HepG2 (cell line): ENCODE results near the gene LRIF1. TPM values are rescaled to one million over a fixed set of nuclear protein-coding genes. Genes with fewer than 3 reads are reported as not detected.
A peak's percentile ranks its signal among the peaks of the same experiment; 100 is the strongest.

Experiments
- FIP1L1 ChIP-seq: fragments of 200-400 bp; formaldehyde crosslinking; IDR thresholded peaks from 2 replicates; pipeline ENCODE4 v1.6.1; 2018; ENCODE audit warnings: low read depth, mild to moderate bottlenecking, low read length, moderate library complexity, borderline replicate concordance; ENCODE audit not compliant: insufficient read depth
- FOSL2 ChIP-seq: sonication (generic); formaldehyde crosslinking; IDR thresholded peaks from 2 replicates; pipeline ENCODE4 v1.4.0; 2020; ENCODE audit warnings: missing genetic modification reagents
- GABPA ChIP-seq, 2 experiments: IDR thresholded peaks; 2 replicates each; pipeline ENCODE4 v1.6.1; 2011 to 2016; ENCODE audit warnings: low read depth in 2 of 2, low read length in 1 of 2, missing biosample characterization in 1 of 2, missing genetic modification characterization in 1 of 2
- HIVEP1 ChIP-seq: sonication (generic); formaldehyde crosslinking; IDR thresholded peaks from 2 replicates; pipeline ENCODE4 v1.4.0; 2020; ENCODE audit warnings: mild to moderate bottlenecking, missing genetic modification reagents
- KAT7 ChIP-seq: IDR thresholded peaks from 2 replicates; pipeline ENCODE4 v1.6.1; 2018; ENCODE audit warnings: borderline replicate concordance, missing compliant biosample characterization
- NFRKB ChIP-seq: fragments of 450-650 bp; IDR thresholded peaks from 2 replicates; pipeline ENCODE4 v1.6.1; 2017
- RNF2 ChIP-seq: fragments of 450-650 bp; conservative IDR thresholded peaks from 2 replicates; pipeline ENCODE4 v1.6.1; 2016; ENCODE audit warnings: low read depth
- TCF7L2 ChIP-seq: IDR thresholded peaks from 2 replicates; pipeline ENCODE4 v1.6.1; 2011; ENCODE audit warnings: mild to moderate bottlenecking, low read depth, low read length, moderate library complexity
- U2AF1 ChIP-seq: fragments of 200-400 bp; formaldehyde crosslinking; optimal IDR thresholded peaks from 2 replicates; pipeline ENCODE3; 2017; ENCODE audit warnings: mild to moderate bottlenecking, low read depth, low read length
- ZNF124 ChIP-seq: sonication (generic); formaldehyde crosslinking; IDR thresholded peaks from 2 replicates; pipeline ENCODE4 v1.4.0; 2020; ENCODE audit warnings: missing genetic modification reagents
- ZNF329 ChIP-seq: sonication (generic); formaldehyde crosslinking; IDR thresholded peaks from 2 replicates; pipeline ENCODE4 v1.9.0; 2021; ENCODE audit warnings: low read depth, mild to moderate bottlenecking, missing genetic modification reagents
- ZNF44 ChIP-seq: sonication (generic); formaldehyde crosslinking; IDR thresholded peaks from 2 replicates; pipeline ENCODE4 v1.5.1; 2020; ENCODE audit warnings: mild to moderate bottlenecking, missing genetic modification reagents
- ZNF556 ChIP-seq: sonication (generic); formaldehyde crosslinking; IDR thresholded peaks from 2 replicates; pipeline ENCODE4 v1.4.0; 2020; ENCODE audit warnings: mild to moderate bottlenecking, missing genetic modification reagents, borderline replicate concordance
- ZNF563 ChIP-seq: sonication (generic); formaldehyde crosslinking; IDR thresholded peaks from 2 replicates; pipeline ENCODE4 v1.8.0; 2022; ENCODE audit warnings: mild to moderate bottlenecking, moderate library complexity, missing genetic modification reagents
- ZNF737 ChIP-seq: sonication (generic); formaldehyde crosslinking; IDR thresholded peaks from 2 replicates; pipeline ENCODE4 v1.5.0; 2020; ENCODE audit warnings: missing genetic modification reagents, mild to moderate bottlenecking, borderline replicate concordance
- ZNF766 ChIP-seq: sonication (generic); formaldehyde crosslinking; IDR thresholded peaks from 2 replicates; pipeline ENCODE4 v1.5.0; 2020; ENCODE audit warnings: missing genetic modification reagents, borderline replicate concordance
- polyA plus RNA-seq, 8 experiments: library from polyadenylated mRNA; depleted of rRNA in 3 of 8; stranded (reverse) in 7 of 8; unstranded in 1 of 8; fragments of >200 nt; fragmentation: Illumina TruSeq in 4 of 8; extraction: Trizol in 4 of 8; gene quantifications; 2 replicates each; pipeline versions ENCODE4 v1.2.1 to v1.2.3, GENCODE V29; 2011 to 2016; ENCODE audit warnings: low read depth in 4 of 8, missing spikeins in 1 of 8, mixed read lengths in 1 of 8; ENCODE audit not compliant: insufficient read depth in 1 of 8
- total RNA-seq, 5 experiments: library from RNA; depleted of rRNA; stranded (reverse); fragments of >200 nt; fragmentation: Illumina TruSeq; extraction: Trizol; gene quantifications; 2 replicates each; pipeline ENCODE4 v1.2.3, GENCODE V29; 2016; ENCODE audit warnings: low read depth in 1 of 5
- TF ChIP-seq, protein P1 (sequence below): sonication (generic); formaldehyde crosslinking; IDR thresholded peaks from 2 replicates; pipeline ENCODE4 v1.4.0; 2020; ENCODE audit warnings: missing genetic modification reagents
- TF ChIP-seq, protein P2 (sequence below): sonication (generic); formaldehyde crosslinking; IDR thresholded peaks from 2 replicates; pipeline ENCODE4 v1.4.0; 2020; ENCODE audit warnings: mild to moderate bottlenecking, missing genetic modification reagents, borderline replicate concordance
- TF ChIP-seq, protein P3 (sequence below): sonication (generic); formaldehyde crosslinking; IDR thresholded peaks from 2 replicates; pipeline ENCODE4 v1.4.0; 2020; ENCODE audit warnings: mild to moderate bottlenecking, missing genetic modification reagents

The LRIF1 gene
- total and polyA plus RNA-seq, 2 of the 13 experiments (the other 11 are each of a cell fraction or from before 2014, with no cell fraction given) = 18.4 to 42.4 TPM

DNA sequence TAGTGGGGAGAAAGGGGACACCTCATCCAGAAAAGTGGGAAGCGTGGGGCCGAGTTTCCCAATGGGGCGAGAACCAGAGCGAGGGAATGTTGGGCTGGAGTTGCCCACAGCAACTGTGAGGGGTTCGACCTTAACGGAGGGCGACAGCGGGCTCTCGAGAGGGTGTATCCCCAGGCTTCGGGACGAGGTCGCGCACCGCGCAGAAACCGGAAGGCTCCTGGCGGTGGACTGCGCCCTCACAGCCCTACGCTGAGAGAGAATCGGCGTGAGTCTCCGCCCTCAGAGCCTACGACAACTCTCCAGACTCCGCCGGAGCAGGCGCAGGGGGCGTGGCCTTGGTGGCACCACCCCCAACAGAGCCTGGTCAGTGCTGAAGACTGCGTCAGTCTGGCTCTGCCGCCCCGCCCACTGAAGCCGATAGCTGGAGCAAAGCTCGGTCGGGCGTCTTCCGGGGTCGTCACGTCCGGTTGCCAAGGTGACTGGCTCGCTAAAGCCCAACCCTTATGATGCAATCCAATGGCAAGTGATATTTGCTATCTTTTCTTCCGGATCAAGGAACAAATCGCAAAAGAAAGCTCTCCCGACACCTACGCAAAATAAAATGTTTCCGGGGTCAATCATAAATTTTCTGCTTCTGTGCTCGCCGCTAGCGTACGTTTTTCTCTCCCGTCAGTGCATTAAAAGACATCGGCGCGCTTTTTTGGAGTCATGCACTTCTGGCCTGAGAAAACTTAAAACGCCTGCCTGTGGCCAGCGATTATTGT, at the start of gene LRIF1 (continued):
- no peak for TF ChIP-seq ZNF124 (CRISPR knock-in tag)
- TF ChIP-seq NFRKB = no peak
- 0 out of 2 replicates have a peak, but pooled peaks have one; percentile 5 for TF ChIP-seq ZNF44 (CRISPR knock-in tag)
- TF ChIP-seq ZNF556 (CRISPR knock-in tag) = 0 out of 2 replicates have a peak, but pooled peaks have one; percentile 57
- TF ChIP-seq, protein P1, sequence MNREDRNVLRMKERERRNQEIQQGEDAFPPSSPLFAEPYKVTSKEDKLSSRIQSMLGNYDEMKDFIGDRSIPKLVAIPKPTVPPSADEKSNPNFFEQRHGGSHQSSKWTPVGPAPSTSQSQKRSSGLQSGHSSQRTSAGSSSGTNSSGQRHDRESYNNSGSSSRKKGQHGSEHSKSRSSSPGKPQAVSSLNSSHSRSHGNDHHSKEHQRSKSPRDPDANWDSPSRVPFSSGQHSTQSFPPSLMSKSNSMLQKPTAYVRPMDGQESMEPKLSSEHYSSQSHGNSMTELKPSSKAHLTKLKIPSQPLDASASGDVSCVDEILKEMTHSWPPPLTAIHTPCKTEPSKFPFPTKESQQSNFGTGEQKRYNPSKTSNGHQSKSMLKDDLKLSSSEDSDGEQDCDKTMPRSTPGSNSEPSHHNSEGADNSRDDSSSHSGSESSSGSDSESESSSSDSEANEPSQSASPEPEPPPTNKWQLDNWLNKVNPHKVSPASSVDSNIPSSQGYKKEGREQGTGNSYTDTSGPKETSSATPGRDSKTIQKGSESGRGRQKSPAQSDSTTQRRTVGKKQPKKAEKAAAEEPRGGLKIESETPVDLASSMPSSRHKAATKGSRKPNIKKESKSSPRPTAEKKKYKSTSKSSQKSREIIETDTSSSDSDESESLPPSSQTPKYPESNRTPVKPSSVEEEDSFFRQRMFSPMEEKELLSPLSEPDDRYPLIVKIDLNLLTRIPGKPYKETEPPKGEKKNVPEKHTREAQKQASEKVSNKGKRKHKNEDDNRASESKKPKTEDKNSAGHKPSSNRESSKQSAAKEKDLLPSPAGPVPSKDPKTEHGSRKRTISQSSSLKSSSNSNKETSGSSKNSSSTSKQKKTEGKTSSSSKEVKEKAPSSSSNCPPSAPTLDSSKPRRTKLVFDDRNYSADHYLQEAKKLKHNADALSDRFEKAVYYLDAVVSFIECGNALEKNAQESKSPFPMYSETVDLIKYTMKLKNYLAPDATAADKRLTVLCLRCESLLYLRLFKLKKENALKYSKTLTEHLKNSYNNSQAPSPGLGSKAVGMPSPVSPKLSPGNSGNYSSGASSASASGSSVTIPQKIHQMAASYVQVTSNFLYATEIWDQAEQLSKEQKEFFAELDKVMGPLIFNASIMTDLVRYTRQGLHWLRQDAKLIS = no peak
- TF ChIP-seq ZNF563 (CRISPR knock-in tag) = peak; percentile 59; the same call in 1 of the 2 replicates
- no peak for TF ChIP-seq TCF7L2
- TF ChIP-seq ZNF737 (CRISPR knock-in tag) = no peak
- TF ChIP-seq RNF2 = peak; percentile 17; the same call in 1 of the 2 replicates
- TF ChIP-seq GABPA (IDR thresholded peaks at IDR 0.05; ENCODE audit: low read depth, low read length) = peak; percentile 87
- TF ChIP-seq GABPA (CRISPR knock-in tag; IDR thresholded peaks at IDR 0.05; ENCODE audit: low read depth) = peak; percentile 98
- no peak for TF ChIP-seq FIP1L1
- peak; percentile 58 for TF ChIP-seq FOSL2 (CRISPR knock-in tag)
- peak; percentile 14; the same call in 1 of the 2 replicates for TF ChIP-seq KAT7 (CRISPR knock-in tag)
- no peak for TF ChIP-seq HIVEP1 (CRISPR knock-in tag)
- TF ChIP-seq U2AF1 = peak; percentile 86
- no peak for TF ChIP-seq ZNF329
- TF ChIP-seq, protein P2, sequence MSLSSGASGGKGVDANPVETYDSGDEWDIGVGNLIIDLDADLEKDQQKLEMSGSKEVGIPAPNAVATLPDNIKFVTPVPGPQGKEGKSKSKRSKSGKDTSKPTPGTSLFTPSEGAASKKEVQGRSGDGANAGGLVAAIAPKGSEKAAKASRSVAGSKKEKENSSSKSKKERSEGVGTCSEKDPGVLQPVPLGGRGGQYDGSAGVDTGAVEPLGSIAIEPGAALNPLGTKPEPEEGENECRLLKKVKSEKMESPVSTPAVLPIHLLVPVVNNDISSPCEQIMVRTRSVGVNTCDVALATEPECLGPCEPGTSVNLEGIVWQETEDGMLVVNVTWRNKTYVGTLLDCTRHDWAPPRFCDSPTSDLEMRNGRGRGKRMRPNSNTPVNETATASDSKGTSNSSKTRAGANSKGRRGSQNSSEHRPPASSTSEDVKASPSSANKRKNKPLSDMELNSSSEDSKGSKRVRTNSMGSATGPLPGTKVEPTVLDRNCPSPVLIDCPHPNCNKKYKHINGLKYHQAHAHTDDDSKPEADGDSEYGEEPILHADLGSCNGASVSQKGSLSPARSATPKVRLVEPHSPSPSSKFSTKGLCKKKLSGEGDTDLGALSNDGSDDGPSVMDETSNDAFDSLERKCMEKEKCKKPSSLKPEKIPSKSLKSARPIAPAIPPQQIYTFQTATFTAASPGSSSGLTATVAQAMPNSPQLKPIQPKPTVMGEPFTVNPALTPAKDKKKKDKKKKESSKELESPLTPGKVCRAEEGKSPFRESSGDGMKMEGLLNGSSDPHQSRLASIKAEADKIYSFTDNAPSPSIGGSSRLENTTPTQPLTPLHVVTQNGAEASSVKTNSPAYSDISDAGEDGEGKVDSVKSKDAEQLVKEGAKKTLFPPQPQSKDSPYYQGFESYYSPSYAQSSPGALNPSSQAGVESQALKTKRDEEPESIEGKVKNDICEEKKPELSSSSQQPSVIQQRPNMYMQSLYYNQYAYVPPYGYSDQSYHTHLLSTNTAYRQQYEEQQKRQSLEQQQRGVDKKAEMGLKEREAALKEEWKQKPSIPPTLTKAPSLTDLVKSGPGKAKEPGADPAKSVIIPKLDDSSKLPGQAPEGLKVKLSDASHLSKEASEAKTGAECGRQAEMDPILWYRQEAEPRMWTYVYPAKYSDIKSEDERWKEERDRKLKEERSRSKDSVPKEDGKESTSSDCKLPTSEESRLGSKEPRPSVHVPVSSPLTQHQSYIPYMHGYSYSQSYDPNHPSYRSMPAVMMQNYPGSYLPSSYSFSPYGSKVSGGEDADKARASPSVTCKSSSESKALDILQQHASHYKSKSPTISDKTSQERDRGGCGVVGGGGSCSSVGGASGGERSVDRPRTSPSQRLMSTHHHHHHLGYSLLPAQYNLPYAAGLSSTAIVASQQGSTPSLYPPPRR = no peak
- 0 out of 2 replicates have a peak, but pooled peaks have one; percentile 58 for TF ChIP-seq ZNF766 (CRISPR knock-in tag)
- TF ChIP-seq, protein P3, sequence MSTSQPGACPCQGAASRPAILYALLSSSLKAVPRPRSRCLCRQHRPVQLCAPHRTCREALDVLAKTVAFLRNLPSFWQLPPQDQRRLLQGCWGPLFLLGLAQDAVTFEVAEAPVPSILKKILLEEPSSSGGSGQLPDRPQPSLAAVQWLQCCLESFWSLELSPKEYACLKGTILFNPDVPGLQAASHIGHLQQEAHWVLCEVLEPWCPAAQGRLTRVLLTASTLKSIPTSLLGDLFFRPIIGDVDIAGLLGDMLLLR = no peak
